HG02885 (cell line): ENCODE results near the gene EXOSC9.
A peak's percentile ranks its signal among the peaks of the same experiment; 100 is the strongest.

ENCODE experiments used
- ATAC-seq: cut with Tn5 transposase; IDR thresholded peaks from one replicate; pipeline ENCODE4 v1.9.1; 2021; ENCODE audit warnings: mild to moderate bottlenecking; ENCODE audit not compliant: unreplicated experiment, poor library complexity

The EXOSC9 gene

DNA sequence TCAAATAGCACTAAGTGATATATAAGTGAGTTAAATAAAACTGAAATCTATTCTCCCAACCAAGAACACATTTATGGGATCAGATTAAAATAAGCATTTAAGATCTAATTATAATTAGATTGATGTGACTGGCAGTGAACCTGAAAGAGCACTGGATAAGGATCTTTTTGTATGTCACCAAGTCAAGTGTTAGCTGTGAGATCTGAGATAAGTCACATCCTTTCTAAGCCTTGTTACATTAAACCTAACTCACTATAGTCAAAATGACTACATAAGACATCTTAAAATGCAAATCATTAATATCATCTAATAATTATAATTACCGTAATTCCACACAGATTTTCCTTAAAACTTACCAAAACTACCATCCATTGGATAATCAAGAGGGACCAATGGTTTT is 20.9 kb downstream of the EXOSC9 start:
- ATAC-seq: no peak

DNA sequence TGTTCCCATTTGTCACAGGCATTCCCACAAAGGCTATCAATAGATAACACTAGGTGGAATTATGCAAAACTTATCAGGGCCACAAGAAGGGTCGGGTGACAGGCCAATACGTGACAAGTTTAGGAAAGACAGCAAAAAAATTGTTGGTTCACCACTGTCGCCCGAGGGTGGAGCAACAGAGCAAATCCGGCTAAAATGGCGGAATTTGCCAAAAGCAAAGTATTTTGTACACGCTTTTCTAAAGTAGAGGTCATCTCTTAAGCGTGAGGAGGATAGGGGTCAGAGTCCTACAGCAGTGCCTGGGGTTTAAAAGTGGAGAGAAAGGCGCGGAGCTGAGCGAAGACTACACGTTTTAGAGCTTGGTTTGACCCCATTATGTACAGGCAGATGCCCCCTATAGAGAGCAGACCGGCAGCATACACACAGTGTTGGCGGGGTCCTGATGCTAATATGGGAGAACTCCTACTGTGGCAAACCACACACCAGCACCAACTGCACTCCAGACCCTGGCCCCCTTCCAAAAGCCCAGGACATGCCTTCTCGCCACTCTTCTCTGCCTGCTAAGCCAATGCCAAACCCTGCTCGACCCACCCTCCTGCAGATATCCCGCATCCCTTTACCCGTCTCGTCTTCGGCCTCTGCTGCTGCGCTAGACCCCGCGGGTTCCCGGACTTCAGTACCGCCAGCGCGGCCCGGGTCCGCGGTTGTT is 21.8 kb downstream of the EXOSC9 start:
- ATAC-seq: peak; percentile 52

DNA sequence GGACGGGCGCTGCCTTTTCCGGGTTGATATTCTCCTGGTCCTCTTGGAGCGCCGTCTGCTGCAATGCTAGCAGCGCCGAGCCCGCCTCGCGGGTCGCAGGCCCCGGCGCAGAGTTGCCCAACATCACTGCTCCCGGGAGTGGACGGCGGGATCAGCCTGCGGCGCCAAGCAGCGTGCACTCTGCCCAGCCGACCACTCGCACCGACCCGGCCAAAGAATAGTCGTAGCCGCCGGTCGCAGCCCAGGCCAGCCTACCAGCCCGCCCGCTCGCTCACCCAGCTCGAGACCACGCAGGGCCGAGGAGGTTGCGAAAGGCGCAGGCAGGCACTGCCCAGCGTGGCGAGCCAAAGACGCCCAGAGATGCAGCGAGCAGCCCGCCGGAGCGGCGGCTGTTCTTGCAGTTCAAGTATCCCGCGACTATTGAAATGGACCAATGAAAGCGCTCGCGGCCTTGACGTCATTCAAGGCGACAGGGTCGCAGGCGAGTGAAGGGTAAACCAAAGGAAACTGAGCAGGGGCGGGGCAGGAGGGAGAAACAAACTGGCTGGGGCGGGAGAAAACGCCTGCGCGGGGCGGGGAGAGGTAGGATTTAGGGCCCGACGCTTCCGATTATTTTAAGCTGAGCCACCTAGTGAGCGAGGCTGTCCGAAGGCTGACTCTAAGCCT is 22.5 kb downstream of the EXOSC9 start, which contains the start of gene CCNA2:
CCNA2 (minus strand) TSS at position 379 of the 666 bp plus-strand sequence; CDS start at position 124, 255 bp downstream.
- ATAC-seq: peak; percentile 93

DNA sequence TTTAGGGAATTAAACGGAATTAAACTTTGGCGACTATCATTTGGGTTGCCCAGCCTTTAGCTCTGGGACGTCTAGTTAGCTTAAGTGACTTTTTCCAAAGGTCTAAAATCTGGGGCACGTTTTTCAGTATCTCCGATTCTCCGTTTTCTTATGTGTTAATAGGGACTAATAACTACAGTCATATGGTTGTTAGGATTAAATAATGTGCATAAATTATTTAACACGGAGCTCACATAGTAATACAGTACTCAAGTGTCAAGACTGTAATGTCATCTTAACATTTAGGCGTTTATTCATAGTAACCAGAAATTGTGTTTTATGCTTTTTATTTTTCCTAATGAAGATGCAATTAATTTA is 23.0 kb downstream of the EXOSC9 start:
- ATAC-seq: no peak

DNA sequence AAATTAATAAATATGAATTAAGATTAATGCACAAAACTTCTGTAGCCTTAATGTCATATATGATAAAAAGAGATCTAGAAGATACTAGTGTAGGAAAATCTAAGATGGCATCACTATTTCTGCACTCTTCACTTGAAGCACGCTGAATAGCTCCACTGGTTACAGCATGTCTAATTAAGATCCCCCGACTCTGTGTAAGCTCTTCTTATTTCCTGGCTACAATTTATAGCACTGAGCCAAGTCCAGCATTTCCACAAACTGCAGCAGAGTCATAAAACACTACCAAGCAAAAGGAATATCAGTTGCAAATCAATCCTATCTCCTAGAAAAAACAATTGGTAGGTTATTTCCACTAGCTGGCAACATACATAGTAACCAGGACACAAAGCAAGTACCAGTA is 23.8 kb downstream of the EXOSC9 start:
- ATAC-seq: no peak

DNA sequence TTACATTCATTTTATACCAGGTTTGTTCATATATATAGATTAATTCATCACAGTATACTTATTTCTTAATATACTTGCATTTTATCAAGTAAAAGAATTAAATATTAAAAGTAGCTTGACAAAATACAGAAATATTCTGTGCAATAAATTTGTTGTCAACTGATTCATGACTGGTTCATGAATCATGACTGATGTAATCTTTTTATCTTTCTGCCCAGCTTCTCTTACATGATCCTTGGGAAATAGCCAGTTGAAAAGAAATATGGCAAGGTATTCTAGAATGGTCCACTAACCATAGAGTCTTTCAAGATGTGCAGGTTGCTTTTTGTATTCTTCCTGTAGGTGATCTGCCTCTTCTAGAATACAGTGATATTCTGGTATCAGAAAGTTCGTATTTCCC is 26.7 kb downstream of the EXOSC9 start:
- ATAC-seq: no peak

DNA sequence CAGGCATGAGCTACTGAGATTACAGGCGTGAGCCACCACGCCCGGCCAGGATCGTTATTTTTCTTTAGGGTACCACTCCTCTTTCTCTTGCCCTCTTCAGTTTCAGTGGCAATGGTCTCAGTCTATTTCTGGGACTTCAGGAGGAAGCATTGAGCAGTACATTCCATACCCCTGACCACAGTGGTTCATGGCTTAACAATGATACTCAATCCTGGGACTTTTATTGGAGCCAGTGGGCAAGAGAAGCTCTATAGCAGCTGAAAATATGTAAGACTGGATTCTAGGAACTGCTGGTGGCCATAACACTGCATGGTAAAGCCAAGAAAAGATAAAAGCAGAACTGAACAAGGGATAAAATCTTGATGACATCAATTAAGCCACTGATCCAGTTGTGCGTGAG is 28.4 kb downstream of the EXOSC9 start:
- ATAC-seq: no peak

DNA sequence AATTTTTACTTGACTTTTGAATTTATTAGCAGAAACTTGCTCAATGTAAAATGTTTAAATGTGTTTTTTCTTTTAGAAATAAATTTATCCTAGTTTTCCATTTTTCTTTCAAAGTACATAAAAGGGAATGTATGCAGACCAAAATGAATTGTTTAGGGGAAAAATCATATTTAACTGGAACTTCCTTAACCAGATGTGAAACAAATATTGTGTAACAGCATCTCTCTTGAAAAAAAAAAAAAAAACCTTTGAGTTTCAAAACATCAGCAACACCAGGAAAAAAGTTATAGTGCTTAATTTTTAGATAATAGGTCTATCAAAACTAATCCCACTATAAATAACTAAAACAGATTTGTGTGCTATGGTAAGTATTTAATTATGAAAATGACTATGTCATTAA is 37.0 kb downstream of the EXOSC9 start:
- no peak for ATAC-seq

DNA sequence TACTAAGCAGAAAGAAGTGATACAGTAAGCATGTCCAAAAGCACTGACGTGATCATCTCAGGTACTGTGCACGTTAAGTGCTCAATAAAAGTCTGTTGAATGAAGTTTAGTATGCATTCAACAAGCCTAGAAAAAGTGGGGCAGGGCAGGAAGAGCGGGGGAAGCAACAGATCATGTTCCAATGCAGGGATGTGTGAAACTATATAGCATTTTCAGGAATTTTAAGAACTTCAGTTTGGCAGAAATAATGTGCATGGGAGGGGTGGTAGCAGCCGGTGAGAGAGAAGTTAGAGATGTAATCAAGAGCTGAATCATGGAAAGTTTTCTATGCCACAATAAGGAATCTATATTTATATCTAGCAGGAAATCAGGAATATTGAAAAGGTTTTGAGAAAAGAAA is 41.7 kb downstream of the EXOSC9 start:
- no peak for ATAC-seq

DNA sequence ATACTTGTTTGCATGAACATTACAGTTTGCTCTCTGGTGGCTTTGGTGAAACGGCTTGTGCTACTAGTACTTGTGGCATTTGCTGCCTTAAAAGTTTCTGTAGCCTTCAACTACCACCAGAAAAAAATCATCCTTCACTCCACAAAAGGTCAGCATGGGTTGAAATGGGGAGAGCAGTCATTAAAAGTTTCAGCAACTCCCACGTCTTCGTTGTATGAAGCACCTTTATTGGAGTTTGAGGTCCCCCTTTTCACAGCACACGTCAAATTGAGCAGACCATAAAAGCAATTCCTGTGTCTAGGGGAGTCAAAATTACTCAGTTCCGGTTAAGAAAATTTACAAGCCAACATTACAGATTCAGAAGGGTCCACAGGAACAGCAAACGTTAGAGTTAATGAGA is 45.5 kb downstream of the EXOSC9 start:
- ATAC-seq: peak; percentile 87

DNA sequence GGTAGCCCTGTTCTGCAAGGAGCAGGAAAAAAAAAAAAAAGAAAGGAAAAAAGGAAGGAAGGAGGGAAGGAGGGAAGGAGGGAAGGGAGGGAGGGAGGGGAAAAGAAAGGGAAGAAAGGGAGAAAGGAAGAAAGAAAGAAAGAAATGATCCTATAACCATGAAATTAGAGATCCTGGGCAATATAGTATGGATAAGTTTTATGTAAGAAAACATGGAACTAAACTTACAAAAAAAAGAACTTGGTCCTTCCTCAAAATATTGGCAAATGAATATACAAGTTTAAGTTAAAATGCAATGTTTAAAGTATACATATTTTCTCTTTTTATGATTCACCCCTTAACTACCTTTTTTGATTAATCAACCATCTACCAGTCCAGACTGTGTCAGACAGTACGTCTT is 50.2 kb downstream of the EXOSC9 start:
- no peak for ATAC-seq

DNA sequence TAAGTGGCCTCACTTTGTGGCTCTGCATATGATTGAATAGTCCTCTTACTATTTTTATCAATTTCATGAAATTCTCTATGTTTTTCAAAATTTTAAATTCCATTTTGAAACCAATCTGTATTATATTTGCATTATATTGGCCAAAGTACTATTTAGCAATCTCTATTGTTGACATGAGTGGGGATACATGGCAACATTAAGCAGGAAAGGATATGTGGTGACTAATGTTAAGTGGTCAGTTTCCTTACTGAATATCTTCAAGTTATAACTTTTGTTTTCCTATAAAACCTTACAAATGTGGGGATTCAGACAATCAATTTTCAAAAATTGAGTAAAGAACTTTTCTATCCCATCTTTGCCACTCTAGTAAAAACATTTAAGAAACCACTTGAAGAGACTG is 59.0 kb downstream of the EXOSC9 start:
- ATAC-seq: no peak

DNA sequence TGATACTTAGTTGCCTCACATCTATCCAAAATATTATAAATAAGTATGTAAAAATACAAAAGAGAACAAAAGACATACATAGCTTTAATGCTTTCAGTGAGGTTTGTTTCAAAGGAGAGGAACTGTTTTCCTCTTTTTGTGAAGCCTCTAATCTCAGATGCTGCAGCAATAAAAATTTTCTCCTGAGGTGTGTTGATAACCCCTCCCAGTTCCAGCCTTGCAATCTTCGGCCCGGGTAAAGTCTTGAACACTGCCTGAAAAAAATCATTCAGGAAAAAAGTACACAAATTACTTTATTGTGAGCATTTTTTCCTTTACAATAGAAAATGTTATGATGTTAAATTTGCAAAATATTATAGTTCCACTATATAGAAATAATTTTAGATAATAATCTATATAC is 60.3 kb downstream of the EXOSC9 start:
- ATAC-seq: no peak

DNA sequence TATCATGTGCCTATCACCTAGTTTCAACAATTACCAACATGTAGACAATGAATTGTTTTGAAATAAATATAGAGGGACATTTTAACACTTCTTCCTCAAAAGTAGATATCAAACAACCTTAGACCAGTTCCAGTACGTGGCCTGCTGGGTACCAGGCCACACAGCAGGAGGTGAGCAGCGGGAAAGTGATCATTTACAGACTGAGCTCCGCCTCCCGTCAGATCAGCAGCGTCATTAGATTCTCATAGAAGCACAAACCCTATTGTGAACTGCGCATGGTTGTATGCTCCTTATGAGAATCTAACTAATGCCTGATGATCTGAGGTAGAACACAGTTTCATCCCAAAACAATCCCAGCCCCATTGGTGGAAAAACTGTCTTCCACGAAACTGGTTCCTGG is 62.7 kb downstream of the EXOSC9 start:
- ATAC-seq: no peak
